HG03575 (cell line): Measurements from ENCODE around the gene POLR3H.
"Not testable (repeated sequence)": the region's sequence is repeated elsewhere in the genome, so short reads cannot be mapped to it uniquely, and the experiment has no call there.

ENCODE experiments used
- ATAC-seq: cut with Tn5 transposase; IDR thresholded peaks from one replicate; pipeline ENCODE4 v1.9.1; 2021; ENCODE audit not compliant: unreplicated experiment, insufficient number of reproducible peaks, low FRiP score; ENCODE audit errors: extremely low read depth

Gene POLR3H, protein sequence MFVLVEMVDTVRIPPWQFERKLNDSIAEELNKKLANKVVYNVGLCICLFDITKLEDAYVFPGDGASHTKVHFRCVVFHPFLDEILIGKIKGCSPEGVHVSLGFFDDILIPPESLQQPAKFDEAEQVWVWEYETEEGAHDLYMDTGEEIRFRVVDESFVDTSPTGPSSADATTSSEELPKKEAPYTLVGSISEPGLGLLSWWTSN

GRCh38 chr22:41543854-41544670 is at the start of gene POLR3H:
POLR3H (minus strand) TSS chr22:41544470; CDS start chr22:41544101, 369 bp downstream.
- no peak for ATAC-seq

GRCh38 chr22:41593336-41593960 is 49.2 kb upstream of the POLR3H start:
- ATAC-seq, result not testable (repeated sequence)

GRCh38 chr22:41589391-41590241 is 45.3 kb upstream of the POLR3H start, which contains the start of gene PMM1:
PMM1 (minus strand) TSS chr22:41589840; CDS start chr22:41589805, 35 bp downstream.
- ATAC-seq, result peak; percentile 36

- no peak for ATAC-seq
Observed at GRCh38 chr22:41587347-41587723, 43.1 kb upstream of the POLR3H start.

GRCh38 chr22:41585898-41586297 is 41.6 kb upstream of the POLR3H start:
- ATAC-seq, result no peak

DNA sequence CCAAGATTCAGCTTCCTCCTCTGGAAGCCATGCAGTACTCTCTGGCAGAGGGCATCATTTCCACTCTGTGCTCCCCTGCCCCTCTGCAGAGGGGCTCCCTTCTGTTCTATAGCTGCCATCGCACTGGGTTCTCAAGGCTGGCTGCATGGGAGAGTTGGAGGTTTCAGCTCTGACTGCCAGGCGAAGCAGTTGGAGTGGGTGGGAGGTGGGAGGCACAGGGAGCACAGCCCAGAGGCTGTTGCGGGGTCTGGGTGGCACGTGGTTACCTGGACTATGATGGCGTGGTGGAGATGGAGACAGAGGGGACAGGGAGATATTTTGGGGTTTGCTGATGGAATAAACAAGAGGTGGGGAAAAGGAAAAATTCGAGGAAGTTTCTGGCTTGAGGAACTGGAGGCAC is 40.6 kb upstream of the POLR3H start:
- ATAC-seq, result no peak

GRCh38 chr22:41582694-41583093 is 38.4 kb upstream of the POLR3H start:
- ATAC-seq, result no peak

GRCh38 chr22:41579997-41580355 is 35.7 kb upstream of the POLR3H start:
- no peak for ATAC-seq

- no peak for ATAC-seq
Observed at GRCh38 chr22:41579297-41579996, 35.2 kb upstream of the POLR3H start.

- ATAC-seq, result no peak
Observed at GRCh38 chr22:41578818-41579217, 34.5 kb upstream of the POLR3H start.

DNA sequence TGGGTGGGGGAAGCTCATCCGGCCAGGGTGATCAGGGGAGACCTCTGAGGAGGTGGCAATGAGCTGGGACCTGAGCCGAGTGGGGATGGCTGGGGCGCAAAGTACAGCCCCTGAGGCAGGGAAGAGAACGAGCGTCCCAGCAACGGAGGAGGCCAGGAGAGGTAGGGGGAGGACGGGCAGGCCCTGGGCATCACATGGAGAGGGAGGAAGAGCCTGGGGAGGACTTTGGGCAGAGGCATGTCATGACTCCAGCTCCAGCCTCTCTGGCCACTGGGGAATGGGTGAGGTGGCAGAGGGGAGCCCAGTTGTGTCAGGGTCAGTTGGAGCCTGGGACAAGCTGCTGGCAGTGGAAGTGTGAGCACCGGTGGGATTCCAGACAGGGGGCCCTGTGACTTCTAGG is 33.8 kb upstream of the POLR3H start:
- ATAC-seq, result no peak

DNA sequence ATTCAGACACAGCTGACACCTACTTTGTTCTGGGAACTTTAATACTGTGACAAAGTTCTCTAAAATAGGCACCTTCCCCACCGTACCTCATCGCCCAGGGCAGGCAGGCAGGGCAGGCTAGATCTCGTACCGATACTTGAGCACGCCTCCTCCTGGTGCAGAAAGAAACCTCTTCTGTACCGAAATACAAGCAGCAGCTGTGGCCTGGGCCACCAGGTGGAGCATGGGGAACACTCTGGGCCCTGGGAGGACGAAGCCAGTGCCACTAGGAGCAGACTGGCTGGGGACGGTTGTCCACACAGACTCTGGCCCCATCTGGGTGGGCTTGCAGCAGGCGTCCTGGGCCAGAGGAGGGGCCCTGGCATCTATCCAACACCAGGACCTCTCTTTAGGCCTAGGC is 32.6 kb upstream of the POLR3H start:
- ATAC-seq, result no peak

- no peak for ATAC-seq
Observed at GRCh38 chr22:41575533-41575932, 31.3 kb upstream of the POLR3H start.

GRCh38 chr22:41574847-41575381 is 30.6 kb upstream of the POLR3H start:
- no peak for ATAC-seq

DNA sequence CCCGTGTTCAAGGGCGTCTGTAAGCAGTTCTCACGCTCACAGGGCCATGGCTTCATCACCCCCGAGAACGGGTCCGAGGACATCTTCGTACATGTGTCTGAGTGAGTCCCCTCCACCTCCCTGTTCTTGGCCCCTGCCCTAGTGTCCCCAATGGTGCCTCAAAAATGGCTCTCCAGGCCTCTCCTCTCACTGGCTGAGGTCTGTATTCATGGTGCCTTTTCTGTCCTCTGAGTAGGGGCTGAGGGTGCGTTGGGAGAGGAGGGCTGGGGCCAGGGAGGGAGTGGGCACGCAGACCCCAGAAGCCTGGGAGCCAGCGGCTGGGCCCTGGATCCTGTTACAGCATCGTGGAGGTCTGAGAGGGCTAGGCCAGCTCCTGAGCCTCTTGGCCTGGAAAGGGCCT is 29.4 kb upstream of the POLR3H start:
- no peak for ATAC-seq

- ATAC-seq, result not testable (repeated sequence)
Observed at GRCh38 chr22:41572305-41572704, 28.0 kb upstream of the POLR3H start.

GRCh38 chr22:41571786-41572185 is 27.5 kb upstream of the POLR3H start:
- ATAC-seq, result no peak

DNA sequence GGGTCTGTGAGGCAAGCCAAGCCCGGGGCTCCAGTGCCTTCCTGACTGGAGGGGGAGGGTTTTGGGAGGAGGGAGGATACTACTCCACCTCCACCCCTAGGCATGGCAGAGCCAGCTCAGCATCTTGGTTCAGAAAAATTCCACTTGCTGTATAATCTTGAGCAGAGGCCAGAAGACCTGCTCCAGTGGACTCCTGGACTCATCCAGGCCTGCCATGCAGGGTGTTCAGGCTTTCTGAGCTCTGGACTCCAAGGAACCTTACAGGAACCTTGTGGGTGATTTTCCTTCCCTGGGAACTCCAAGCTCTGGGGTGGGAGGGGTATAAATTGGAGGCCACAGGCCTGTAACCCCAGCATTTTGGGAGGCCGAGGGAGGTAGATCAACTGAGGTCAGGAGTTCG is 26.0 kb upstream of the POLR3H start:
- no peak for ATAC-seq
